CD4-positive, alpha-beta T cell (primary cell): Measurements from ENCODE around the gene CD24. TPM values are rescaled to one million over a fixed set of nuclear protein-coding genes. Genes with fewer than 3 reads are reported as not detected.

Experiments used
- ATAC-seq: fragments of 200-7000 bp; cut with Tn5 transposase; one replicate; pipeline ENCODE4 v1.10.0; 2022; ENCODE audit warnings: mild to moderate bottlenecking; ENCODE audit not compliant: poor library complexity
- CTCF ChIA-PET: fragments of 350-600 bp; sonication (Branson Sonifier 250); formaldehyde crosslinking; loops from one replicate; lab custom pipeline; 2021; ENCODE audit warnings: antibody characterized with exemption, inconsistent platforms; lab: Charles Lee
- POLR2A ChIA-PET: fragments of 350-600 bp; sonication (Branson Sonifier 250); formaldehyde crosslinking; loops from one replicate; lab custom pipeline; 2021; ENCODE audit warnings: antibody characterized with exemption, inconsistent platforms; lab: Charles Lee
- DNase-seq, 14 experiments: peaks; one replicate each; pipeline ENCODE4 v3.0.0-alpha.2; 2013 to 2020; ENCODE audit warnings: mixed read lengths in 2 of 14
- H3K27ac ChIP-seq, 2 donors: one replicate each; pipeline versions ENCODE4 v1.5.1 to v1.7.0; 2013; ENCODE audit warnings: low read length in 2 of 2, low read depth in 1 of 2, mild to moderate bottlenecking in 1 of 2
- H3K27me3 ChIP-seq, 2 experiments: 1 replicate in 1 of 2; 2 replicates in 1 of 2; pipeline versions ENCODE4 v1.6.1 to v1.7.0; 2013; ENCODE audit warnings: low read length in 2 of 2, control low read depth in 1 of 2, mild to moderate bottlenecking in 1 of 2, moderate library complexity in 1 of 2; ENCODE audit not compliant: insufficient read depth in 2 of 2, control insufficient read depth in 1 of 2
- H3K36me3 ChIP-seq: one replicate; pipeline ENCODE4 v1.6.1; 2013; ENCODE audit warnings: low read length, control low read depth; ENCODE audit not compliant: insufficient read depth
- H3K4me1 ChIP-seq: one replicate; pipeline ENCODE4 v1.6.1; 2013; ENCODE audit warnings: low read length, control low read depth; ENCODE audit not compliant: insufficient read depth
- H3K4me3 ChIP-seq: one replicate; pipeline ENCODE4 v1.5.1; 2013; ENCODE audit warnings: mild to moderate bottlenecking, low read length, moderate library complexity
- H3K9me3 ChIP-seq, 2 experiments: 1 replicate in 1 of 2; 2 replicates in 1 of 2; pipeline versions ENCODE4 v1.6.1 to v1.7.0; 2013; ENCODE audit warnings: low read length in 2 of 2, mild to moderate bottlenecking in 2 of 2, control low read depth in 1 of 2, moderate library complexity in 1 of 2; ENCODE audit not compliant: control insufficient read depth in 1 of 2, insufficient read depth in 1 of 2
- H3K27ac Mint-ChIP-seq: one replicate; pipeline ENCODE4 v1.8.0; 2020; ENCODE audit warnings: mixed read lengths
- H3K27me3 Mint-ChIP-seq: one replicate; pipeline ENCODE4 v1.8.0; 2021; ENCODE audit warnings: mixed read lengths
- H3K36me3 Mint-ChIP-seq: one replicate; pipeline ENCODE4 v1.8.0; 2021; ENCODE audit warnings: low read depth, mixed read lengths
- H3K4me1 Mint-ChIP-seq: one replicate; pipeline ENCODE4 v1.8.0; 2021; ENCODE audit warnings: low read depth, mixed read lengths
- H3K4me3 Mint-ChIP-seq: one replicate; pipeline ENCODE4 v1.8.0; 2020; ENCODE audit warnings: mild to moderate bottlenecking, mixed read lengths
- H3K9me3 Mint-ChIP-seq: one replicate; pipeline ENCODE4 v1.8.0; 2020; ENCODE audit warnings: mixed read lengths
- intact Hi-C, 2 experiments: fragments of 100-400 bp; cut with DNase I in 1 of 2; cut with micrococcal nuclease in 1 of 2; formaldehyde crosslinking; loops; one replicate each; pipeline versions ENCODE4 v1.15.1 to v1.9.0; 2023 to 2025; cut with DNase I, micrococcal nuclease
- total RNA-seq, 174 experiments: library from RNA in 2 of 174; stranded (reverse) in 2 of 174; gene quantifications; one replicate each; pipeline ENCODE4 v1.2.3 and lab custom pipeline; 2021 to 2026
- TF ChIP-seq, protein P1 (sequence below): fragments of 200-600 bp; IDR thresholded peaks from one replicate; pipeline ENCODE4 v1.8.0; 2022; ENCODE audit warnings: antibody characterized with exemption, mild to moderate bottlenecking

Gene CD24
- total RNA-seq, 2 experiments from 2014 or later, result not detected

DNA sequence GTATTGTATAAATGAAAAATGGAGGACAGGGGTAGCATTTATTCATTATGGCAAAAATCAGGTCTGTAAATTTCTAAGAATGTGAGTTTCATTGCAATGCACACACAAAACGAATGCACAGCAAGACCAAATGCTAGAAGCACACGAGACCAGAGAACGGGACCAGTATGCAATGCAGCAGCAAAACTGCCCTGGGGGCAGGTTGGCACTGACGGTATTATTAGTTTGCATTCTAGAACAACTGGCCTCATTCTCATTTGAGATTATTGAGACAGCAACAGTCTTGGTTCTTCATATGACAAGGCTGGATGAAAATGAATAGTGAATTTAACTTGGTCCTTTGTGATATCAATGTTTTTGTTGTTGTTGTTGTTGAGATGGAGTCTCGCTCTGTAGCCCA, 44.5 kb upstream of the CD24 start:
- Histone ChIP-seq H3K4me3 (no peak overlapping the region), H3K36me3 (no peaks in the 10 kb centered on the region), H3K27me3 (no peaks in the 10 kb centered on the region), H3K4me1 (no peaks in the 10 kb centered on the region), H3K9me3 (no peaks in the 10 kb centered on the region), H3K27ac (no peak overlapping the region)
- intact Hi-C loops, result no loop called here
- DNase-seq, result no peak
- Mint-ChIP-seq H3K27me3 (peaks cover 2% of the 10 kb centered on the region), H3K4me1 (no peaks in the 10 kb centered on the region), H3K27ac (no peak overlapping the region), H3K36me3 (no peaks in the 10 kb centered on the region), H3K9me3 (no peaks in the 10 kb centered on the region), H3K4me3 (no peak overlapping the region)
- no peak for ATAC-seq
- TF ChIP-seq, protein P1, sequence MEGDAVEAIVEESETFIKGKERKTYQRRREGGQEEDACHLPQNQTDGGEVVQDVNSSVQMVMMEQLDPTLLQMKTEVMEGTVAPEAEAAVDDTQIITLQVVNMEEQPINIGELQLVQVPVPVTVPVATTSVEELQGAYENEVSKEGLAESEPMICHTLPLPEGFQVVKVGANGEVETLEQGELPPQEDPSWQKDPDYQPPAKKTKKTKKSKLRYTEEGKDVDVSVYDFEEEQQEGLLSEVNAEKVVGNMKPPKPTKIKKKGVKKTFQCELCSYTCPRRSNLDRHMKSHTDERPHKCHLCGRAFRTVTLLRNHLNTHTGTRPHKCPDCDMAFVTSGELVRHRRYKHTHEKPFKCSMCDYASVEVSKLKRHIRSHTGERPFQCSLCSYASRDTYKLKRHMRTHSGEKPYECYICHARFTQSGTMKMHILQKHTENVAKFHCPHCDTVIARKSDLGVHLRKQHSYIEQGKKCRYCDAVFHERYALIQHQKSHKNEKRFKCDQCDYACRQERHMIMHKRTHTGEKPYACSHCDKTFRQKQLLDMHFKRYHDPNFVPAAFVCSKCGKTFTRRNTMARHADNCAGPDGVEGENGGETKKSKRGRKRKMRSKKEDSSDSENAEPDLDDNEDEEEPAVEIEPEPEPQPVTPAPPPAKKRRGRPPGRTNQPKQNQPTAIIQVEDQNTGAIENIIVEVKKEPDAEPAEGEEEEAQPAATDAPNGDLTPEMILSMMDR, result no peak
- CTCF ChIA-PET, result no interaction called here
- POLR2A ChIA-PET, result no interaction called here

DNA sequence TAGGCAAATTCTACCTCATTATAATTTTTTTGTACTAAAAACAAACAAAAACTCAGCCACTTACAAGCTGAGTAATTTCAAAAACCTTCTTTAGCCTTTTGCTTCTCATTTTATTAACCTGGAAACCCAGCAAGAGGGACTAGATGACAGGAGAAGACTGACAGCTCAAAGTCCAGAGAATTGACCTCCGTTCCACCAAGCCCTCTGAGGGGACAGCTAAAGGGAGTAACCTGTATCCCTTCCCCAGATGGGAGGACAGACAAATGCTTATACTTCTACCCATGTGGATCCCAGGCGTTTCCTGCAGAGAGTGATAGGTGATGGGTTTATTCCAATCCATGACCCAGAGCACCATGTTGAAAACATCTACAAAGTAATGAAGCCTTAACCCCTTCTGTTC, 35.0 kb upstream of the CD24 start:
- TF ChIP-seq, protein P1, result no peak
- no peak overlapping the region for H3K4me3 ChIP-seq
- no peaks in the 10 kb centered on the region for H3K4me1 ChIP-seq
- Mint-ChIP-seq H3K27ac (no peak overlapping the region), H3K4me3 (no peak overlapping the region), H3K27me3 (peaks cover 10% of the 10 kb centered on the region), H3K4me1 (no peaks in the 10 kb centered on the region), H3K36me3 (no peaks in the 10 kb centered on the region), H3K9me3 (no peaks in the 10 kb centered on the region)
- ChIA-PET CTCF (no interaction called here), POLR2A (no interaction called here)
- peaks cover 0 to 4% of the 10 kb centered on the region in 2 experiments for H3K9me3 ChIP-seq
- H3K27me3 ChIP-seq, result no peaks in the 10 kb centered on the region
- H3K36me3 ChIP-seq, result no peaks in the 10 kb centered on the region
- no peak for ATAC-seq
- DNase-seq, result no peak
- H3K27ac ChIP-seq, result no peak overlapping the region
- intact Hi-C loops, result no loop called here

DNA sequence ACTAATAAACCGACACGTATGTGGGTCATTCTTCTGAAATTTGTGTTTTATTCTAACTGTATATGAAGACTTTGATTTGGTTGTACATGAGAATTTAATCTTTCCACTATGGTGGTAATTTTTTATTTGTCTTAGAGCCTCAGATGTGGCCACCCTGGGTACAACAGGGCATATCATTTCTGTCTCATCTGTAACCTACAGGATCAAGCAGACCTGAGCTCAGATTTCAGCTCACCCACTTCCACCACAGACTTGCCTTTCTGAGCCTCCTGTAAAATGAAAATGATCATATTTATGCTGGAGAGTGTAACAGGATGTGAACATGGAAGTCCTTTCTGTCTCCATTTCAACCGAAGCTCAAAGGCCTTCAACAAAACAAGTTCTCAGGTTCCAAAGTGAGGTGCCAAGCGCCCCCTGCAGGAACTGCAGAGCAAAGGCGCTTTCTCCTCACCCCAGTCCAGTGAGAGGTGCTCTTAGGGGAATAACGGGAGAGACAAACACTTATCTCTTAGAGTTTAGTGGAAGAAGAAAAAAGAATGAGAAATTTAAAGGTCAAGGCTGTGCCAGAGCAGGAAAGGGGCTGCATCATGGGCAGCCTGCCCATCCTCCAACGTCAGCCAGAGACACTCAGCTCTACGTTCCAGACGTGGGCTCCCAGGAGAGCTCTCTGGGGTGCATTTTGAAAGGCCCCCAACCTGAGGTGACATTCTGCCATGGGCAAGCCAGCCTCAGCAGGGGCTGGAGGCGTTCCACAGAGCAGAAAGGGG, 23.0 kb upstream of the CD24 start:
- H3K27me3 ChIP-seq, result peaks cover 0 to 2% of the 10 kb centered on the region in 2 experiments
- ChIA-PET CTCF (interaction anchor here (0.6 to 1.3 kb wide), 3 partner anchors 9 to 630 kb away, joined by 3 to 5 read pairs (median 3); no protein-coding TSS in a partner anchor), POLR2A (interaction anchor here (0.5 kb wide), 1 partner anchor 878 kb away, joined by 5 read pairs; no protein-coding TSS in a partner anchor)
- H3K36me3 Mint-ChIP-seq, result no peaks in the 10 kb centered on the region
- H3K9me3 ChIP-seq, result no peaks in the 10 kb centered on the region
- ATAC-seq (no peak), DNase-seq (peak in 13 of 14 experiments; percentile 11 to 67 (median 32))
- H3K4me3 ChIP-seq, result no peak overlapping the region
- H3K4me3 Mint-ChIP-seq, result no peak overlapping the region
- TF ChIP-seq, protein P1, result no peak
- no peaks in the 10 kb centered on the region for H3K27me3 Mint-ChIP-seq
- H3K27ac Mint-ChIP-seq, result no peak overlapping the region
- peaks cover 4% of the 10 kb centered on the region for H3K4me1 Mint-ChIP-seq
- no peaks in the 10 kb centered on the region for H3K36me3 ChIP-seq
- H3K4me1 ChIP-seq, result peaks cover 2% of the 10 kb centered on the region
- H3K9me3 Mint-ChIP-seq, result no peaks in the 10 kb centered on the region
- intact Hi-C loops, result loop anchor here in 1 of 2 experiments (10.0 kb wide), 1 partner anchor 393 kb away; no protein-coding TSS in a partner anchor
- H3K27ac ChIP-seq, result no peak overlapping the region
